Measurements from ENCODE around the gene DHRSX.

DNA sequence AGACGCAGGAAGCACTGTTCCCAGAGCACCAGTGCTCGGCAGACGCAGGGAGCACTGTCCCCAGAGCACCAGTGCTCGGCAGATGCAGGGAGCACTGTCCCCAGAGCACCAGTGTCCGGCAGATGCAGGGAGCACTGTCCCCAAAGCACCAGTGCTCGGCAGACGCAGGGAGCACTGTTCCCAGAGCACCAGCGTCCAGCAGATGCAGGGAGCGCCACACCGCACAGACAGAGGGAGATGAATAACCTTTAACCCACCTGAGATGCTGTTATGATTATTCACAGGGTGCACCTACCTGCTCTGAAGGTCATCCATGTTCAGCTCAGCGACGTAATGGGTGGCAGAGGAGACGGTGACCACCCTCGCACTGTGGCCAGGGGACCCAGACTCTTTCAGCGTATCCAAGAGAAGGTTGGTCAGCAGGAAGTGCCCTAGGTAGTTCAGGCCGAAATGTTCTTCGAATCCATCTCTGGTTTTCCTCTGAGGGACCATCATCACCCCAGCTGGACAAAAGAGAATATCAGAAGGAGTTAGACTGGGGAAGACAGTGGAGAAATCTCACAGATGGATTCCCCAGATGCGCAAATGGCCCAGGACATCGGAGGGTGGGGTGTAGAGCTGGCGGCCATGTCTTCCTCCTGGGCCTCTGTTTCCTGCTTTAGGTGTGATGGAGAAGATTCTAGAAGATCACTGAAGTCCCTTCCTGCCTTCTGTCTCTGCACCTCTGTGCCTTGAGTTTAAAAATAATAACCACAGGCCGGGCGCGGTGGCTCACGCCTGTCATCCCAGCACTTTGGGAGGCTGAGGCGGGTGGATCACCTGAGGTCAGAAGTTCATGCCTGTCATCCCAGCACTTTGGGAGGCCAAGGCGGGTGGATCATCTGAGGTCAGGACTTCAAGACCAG, 234.1 kb downstream of the DHRSX start:
- TF ChIP-seq, protein P1, sequence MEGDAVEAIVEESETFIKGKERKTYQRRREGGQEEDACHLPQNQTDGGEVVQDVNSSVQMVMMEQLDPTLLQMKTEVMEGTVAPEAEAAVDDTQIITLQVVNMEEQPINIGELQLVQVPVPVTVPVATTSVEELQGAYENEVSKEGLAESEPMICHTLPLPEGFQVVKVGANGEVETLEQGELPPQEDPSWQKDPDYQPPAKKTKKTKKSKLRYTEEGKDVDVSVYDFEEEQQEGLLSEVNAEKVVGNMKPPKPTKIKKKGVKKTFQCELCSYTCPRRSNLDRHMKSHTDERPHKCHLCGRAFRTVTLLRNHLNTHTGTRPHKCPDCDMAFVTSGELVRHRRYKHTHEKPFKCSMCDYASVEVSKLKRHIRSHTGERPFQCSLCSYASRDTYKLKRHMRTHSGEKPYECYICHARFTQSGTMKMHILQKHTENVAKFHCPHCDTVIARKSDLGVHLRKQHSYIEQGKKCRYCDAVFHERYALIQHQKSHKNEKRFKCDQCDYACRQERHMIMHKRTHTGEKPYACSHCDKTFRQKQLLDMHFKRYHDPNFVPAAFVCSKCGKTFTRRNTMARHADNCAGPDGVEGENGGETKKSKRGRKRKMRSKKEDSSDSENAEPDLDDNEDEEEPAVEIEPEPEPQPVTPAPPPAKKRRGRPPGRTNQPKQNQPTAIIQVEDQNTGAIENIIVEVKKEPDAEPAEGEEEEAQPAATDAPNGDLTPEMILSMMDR (IDR thresholded peaks at IDR 0.05): no peak
- no peak for TF ChIP-seq POLR2A (IDR thresholded peaks at IDR 0.05)

All from testis (tissue), 2 donors.